GM20431 (cell line): ENCODE data around the gene SEMA5A.

ENCODE experiments used
- in situ Hi-C: fragments of 300-500 bp; cut with MseI, MboI; formaldehyde crosslinking; loops from one replicate; pipeline ENCODE4 v1.15.0; 2020; ENCODE audit warnings: low sequenced_read_pairs; ENCODE audit not compliant: unreplicated experiment

The SEMA5A gene

GRCh38 chr5:9453480-9454011, 92.3 kb downstream of the SEMA5A start:
- in situ Hi-C loops = no loop called here

GRCh38 chr5:9452181-9452580, 93.7 kb downstream of the SEMA5A start:
- in situ Hi-C loops = no loop called here

GRCh38 chr5:9451037-9451436, 94.8 kb downstream of the SEMA5A start:
- in situ Hi-C loops = no loop called here

- in situ Hi-C loops = no loop called here
Measured at GRCh38 chr5:9447691-9448090, 98.2 kb downstream of the SEMA5A start.

- in situ Hi-C loops = no loop called here
Measured at GRCh38 chr5:9445826-9446388, 100.0 kb downstream of the SEMA5A start.

GRCh38 chr5:9444346-9444745, 101.5 kb downstream of the SEMA5A start:
- in situ Hi-C loops = no loop called here

- in situ Hi-C loops = no loop called here
Measured at GRCh38 chr5:9441610-9442009, 104.3 kb downstream of the SEMA5A start.

- in situ Hi-C loops = no loop called here
Measured at GRCh38 chr5:9440517-9440916, 105.4 kb downstream of the SEMA5A start.

- in situ Hi-C loops = no loop called here
Measured at GRCh38 chr5:9439531-9440292, 106.2 kb downstream of the SEMA5A start.

GRCh38 chr5:9438596-9439354, 107.1 kb downstream of the SEMA5A start:
- in situ Hi-C loops = no loop called here

- in situ Hi-C loops = no loop called here
Measured at GRCh38 chr5:9437741-9438240, 108.1 kb downstream of the SEMA5A start.

GRCh38 chr5:9431496-9432258, 114.2 kb downstream of the SEMA5A start:
- in situ Hi-C loops = no loop called here

GRCh38 chr5:9431151-9431495, 114.8 kb downstream of the SEMA5A start:
- in situ Hi-C loops = no loop called here

- in situ Hi-C loops = no loop called here
Measured at GRCh38 chr5:9430306-9430705, 115.6 kb downstream of the SEMA5A start.

- in situ Hi-C loops = no loop called here
Measured at GRCh38 chr5:9429691-9430215, 116.1 kb downstream of the SEMA5A start.

GRCh38 chr5:9428272-9428671, 117.6 kb downstream of the SEMA5A start:
- in situ Hi-C loops = no loop called here

- in situ Hi-C loops = no loop called here
Measured at GRCh38 chr5:9425710-9426109, 120.2 kb downstream of the SEMA5A start.

GRCh38 chr5:9423571-9423970, 122.3 kb downstream of the SEMA5A start:
- in situ Hi-C loops = no loop called here

GRCh38 chr5:9421884-9422283, 124.0 kb downstream of the SEMA5A start:
- in situ Hi-C loops = no loop called here

GRCh38 chr5:9419794-9420193, 126.1 kb downstream of the SEMA5A start:
- in situ Hi-C loops = no loop called here
